SK-N-SH (cell line): Measurements from ENCODE around the gene GSTA4. TPM values are rescaled to one million over a fixed set of nuclear protein-coding genes. Genes with fewer than 3 reads are reported as not detected.

Source experiments
- CTCF ChIA-PET: fragments of 300-600, 350-600 bp; formaldehyde crosslinking; extraction: SDS; loops from one replicate; lab custom pipeline; 2021; lab: Yijun Ruan, JAX
- POLR2A ChIA-PET: fragments of 350-600 bp; sonication (Branson Sonifier 250); formaldehyde crosslinking; extraction: SDS; loops from one replicate; lab custom pipeline; 2020; ENCODE audit warnings: antibody characterized with exemption, inconsistent platforms; lab: Yijun Ruan, JAX
- DNase-seq: peaks from one replicate; pipeline ENCODE4 v3.0.0; 2012
- H2AFZ ChIP-seq: fragments of 200-600 bp; sonication (generic); 2 replicates; pipeline ENCODE4 v1.8.1; 2016; ENCODE audit warnings: antibody characterized with exemption, mild to moderate bottlenecking, low read depth
- H3F3A ChIP-seq: fragments of 200-600 bp; sonication (generic); replicated peaks from 2 replicates; pipeline ENCODE3; 2016; ENCODE audit warnings: antibody characterized with exemption, mild to moderate bottlenecking; ENCODE audit not compliant: insufficient read depth
- H3K27ac ChIP-seq, 2 experiments: fragments of 200-500 bp in 1 of 2; fragments of 200-600 bp in 1 of 2; sonication (Bioruptor generic) in 1 of 2; sonication (generic), shearing (Covaris generic) in 1 of 2; 2 replicates each; pipeline versions ENCODE4 v1.5.1 to v1.6.1; 2014 to 2016; ENCODE audit warnings: low read depth in 2 of 2, inconsistent platforms in 1 of 2, low read length in 1 of 2, mild to moderate bottlenecking in 1 of 2, mixed read lengths in 1 of 2
- H3K27me3 ChIP-seq: fragments of 200-600 bp; sonication (generic), shearing (Covaris generic); 2 replicates; pipeline ENCODE4 v1.6.1; 2016; ENCODE audit warnings: mixed run types; ENCODE audit not compliant: insufficient read depth
- H3K36me3 ChIP-seq, 2 experiments: fragments of 200-500 bp in 1 of 2; fragments of 200-600 bp in 1 of 2; sonication (Bioruptor generic) in 1 of 2; sonication (generic) in 1 of 2; replicated peaks in 1 of 2; 2 replicates each; pipeline versions ENCODE3 to v1.5.1; 2014 to 2016; ENCODE audit warnings: low read length in 1 of 2, mild to moderate bottlenecking in 1 of 2; ENCODE audit not compliant: insufficient read depth in 2 of 2, control insufficient read depth in 1 of 2
- H3K4me1 ChIP-seq, 2 experiments: fragments of 200-500 bp in 1 of 2; fragments of 200-600 bp in 1 of 2; sonication (Bioruptor generic) in 1 of 2; sonication (generic), shearing (Covaris generic) in 1 of 2; 2 replicates each; pipeline versions ENCODE4 v1.5.1 to v1.6.1; 2014 to 2016; ENCODE audit warnings: low read depth in 1 of 2, low read length in 1 of 2, mixed run types in 1 of 2; ENCODE audit not compliant: insufficient read depth in 2 of 2, control insufficient read depth in 1 of 2
- H3K4me2 ChIP-seq: fragments of 200-600 bp; sonication (generic), shearing (Covaris generic); 2 replicates; pipeline ENCODE4 v1.6.1; 2017; ENCODE audit warnings: mixed run types
- H3K4me3 ChIP-seq, 2 experiments: fragments of 200-500 bp in 1 of 2; fragments of 200-600 bp in 1 of 2; sonication (Bioruptor generic) in 1 of 2; sonication (generic), shearing (Covaris generic) in 1 of 2; 2 replicates each; pipeline versions ENCODE4 v1.5.1 to v1.8.1; 2014 to 2016; ENCODE audit warnings: low read depth in 2 of 2, inconsistent platforms in 1 of 2, low read length in 1 of 2, mild to moderate bottlenecking in 1 of 2, mixed read lengths in 1 of 2, moderate library complexity in 1 of 2
- H3K79me2 ChIP-seq: fragments of 200-600 bp; sonication (generic); 2 replicates; pipeline ENCODE4 v1.8.1; 2017; ENCODE audit warnings: mild to moderate bottlenecking; ENCODE audit not compliant: insufficient read depth
- H3K9ac ChIP-seq: fragments of 200-600 bp; sonication (generic); 2 replicates; pipeline ENCODE4 v1.6.1; 2017; ENCODE audit warnings: mixed run types
- H3K9me2 ChIP-seq: fragments of 200-600 bp; sonication (generic); 2 replicates; pipeline ENCODE4 v1.6.1; 2017; ENCODE audit warnings: mixed run types
- H3K9me3 ChIP-seq: fragments of 200-600 bp; sonication (generic); 2 replicates; pipeline ENCODE4 v1.6.1; 2017; ENCODE audit warnings: mixed run types, mild to moderate bottlenecking, moderate library complexity
- H4K20me1 ChIP-seq: fragments of 200-600 bp; sonication (generic); 2 replicates; pipeline ENCODE4 v1.6.1; 2017; ENCODE audit warnings: mild to moderate bottlenecking, mixed run types; ENCODE audit not compliant: insufficient read depth
- CHD2 ChIP-seq: fragments of 150-350 bp; IDR thresholded peaks from 2 replicates; pipeline ENCODE4 v1.6.1; 2018; ENCODE audit warnings: low read length; ENCODE audit not compliant: partially characterized antibody
- EZH2phosphoT487 ChIP-seq: fragments of 200-600 bp; sonication (generic); IDR thresholded peaks from 2 replicates; pipeline ENCODE4 v1.6.1; 2017; ENCODE audit warnings: low read depth, mixed run types, mild to moderate bottlenecking, antibody characterized with exemption, moderate library complexity, borderline replicate concordance
- FOSL2 ChIP-seq: IDR thresholded peaks from 2 replicates; pipeline ENCODE4 v1.4.0; 2012; ENCODE audit warnings: low read depth, mild to moderate bottlenecking, moderate library complexity, borderline replicate concordance
- IRF3 ChIP-seq: fragments of 150-350 bp; IDR thresholded peaks from 2 replicates; pipeline ENCODE4 v1.6.1; 2016; ENCODE audit warnings: mild to moderate bottlenecking, low read depth, low read length
- MAX ChIP-seq: IDR thresholded peaks from 2 replicates; pipeline ENCODE4 v1.4.0; 2012; ENCODE audit warnings: low read depth
- MEF2A ChIP-seq: IDR thresholded peaks from 2 replicates; pipeline ENCODE4 v1.4.0; 2012; ENCODE audit warnings: low read depth, borderline replicate concordance
- MXI1 ChIP-seq: IDR thresholded peaks from 2 replicates; pipeline ENCODE4 v1.6.1; 2012; ENCODE audit warnings: mild to moderate bottlenecking, low read depth, low read length, improper control_type of control experiment
- NFIC ChIP-seq: IDR thresholded peaks from 2 replicates; pipeline ENCODE4 v1.4.0; 2012; ENCODE audit warnings: borderline replicate concordance
- PBX3 ChIP-seq: IDR thresholded peaks from 2 replicates; pipeline ENCODE4; 2012
- RCOR1 ChIP-seq: fragments of 150-350 bp; IDR thresholded peaks from 2 replicates; pipeline ENCODE4 v1.6.1; 2017; ENCODE audit warnings: antibody characterized with exemption, low read length
- REST ChIP-seq: IDR thresholded peaks from 2 replicates; pipeline ENCODE4 v1.6.1; 2012; ENCODE audit warnings: mild to moderate bottlenecking, low read depth, low read length, moderate library complexity
- SIN3A ChIP-seq: IDR thresholded peaks from 2 replicates; pipeline ENCODE4 v1.6.1; 2012; ENCODE audit warnings: low read depth, mild to moderate bottlenecking, low read length, moderate library complexity, borderline replicate concordance
- SMC3 ChIP-seq: IDR thresholded peaks from 2 replicates; pipeline ENCODE4 v1.6.1; 2012; ENCODE audit warnings: low read depth, low read length, improper control_type of control experiment
- TAF1 ChIP-seq: IDR thresholded peaks from 2 replicates; pipeline ENCODE4 v1.6.1; 2012; ENCODE audit warnings: low read depth, mild to moderate bottlenecking, low read length, moderate library complexity, borderline replicate concordance
- USF1 ChIP-seq: IDR thresholded peaks from 2 replicates; pipeline ENCODE4 v1.4.0; 2012; ENCODE audit warnings: low read depth, borderline replicate concordance
- USF2 ChIP-seq: fragments of 150-350 bp; IDR thresholded peaks from 2 replicates; pipeline ENCODE4 v1.6.1; 2017; ENCODE audit warnings: antibody characterized with exemption, low read length, low read depth, borderline replicate concordance
- YY1 ChIP-seq: IDR thresholded peaks from 2 replicates; pipeline ENCODE4 v1.4.0; 2012; ENCODE audit warnings: low read depth, mild to moderate bottlenecking
- ZBTB33 ChIP-seq: IDR thresholded peaks from 2 replicates; pipeline ENCODE4 v1.4.0; 2012; ENCODE audit warnings: low read depth, borderline replicate concordance
- WGBS: methylation state at CpG from one replicate; pipeline ENCODE4 v1.1.6; 2017; ENCODE audit warnings: low lambda C conversion rate; 5-methylcytosine and 5-hydroxymethylcytosine counted together
- polyA plus RNA-seq, 3 experiments: library from polyadenylated mRNA; depleted of rRNA; stranded (reverse); fragments of >200 nt; gene quantifications; 2 replicates each; pipeline ENCODE4 v1.2.3, GENCODE V29; 2012

GSTA4 gene
- polyA plus RNA-seq, 1 of the 3 experiments (the other 2 are of a cell fraction) = 28.3 TPM

GRCh38 chr6:53005663-53006250, 10.7 kb upstream of the GSTA4 start:
- no peak overlapping the region for H3K9ac ChIP-seq
- H3K9me2 ChIP-seq = no peaks in the 10 kb centered on the region
- no peak for DNase-seq
- H3K36me3 ChIP-seq = peaks cover 57 to 72% of the 10 kb centered on the region in 2 experiments
- no peaks in the 10 kb centered on the region for H3K79me2 ChIP-seq
- H3K4me1 ChIP-seq = no peaks in the 10 kb centered on the region
- POLR2A ChIA-PET = no interaction called here
- H3K9me3 ChIP-seq = no peaks in the 10 kb centered on the region
- no peak overlapping the region for H2AFZ ChIP-seq
- no peaks in the 10 kb centered on the region for H3F3A ChIP-seq
- no peaks in the 10 kb centered on the region for H4K20me1 ChIP-seq
- no peaks in the 10 kb centered on the region for H3K27me3 ChIP-seq
- CTCF ChIA-PET = interaction anchor here (1.0 kb wide), 1 partner anchor 9 kb away, joined by 4 read pairs; no protein-coding TSS in a partner anchor
- TF ChIP-seq PBX3 (no peak), SMC3 (no peak), RCOR1 (no peak), MEF2A (no peak), YY1 (no peak), USF2 (no peak), USF1 (no peak), NFIC (no peak), CHD2 (no peak), MAX (no peak), IRF3 (no peak), ZBTB33 (no peak), EZH2phosphoT487 (no peak), TAF1 (no peak), SIN3A (no peak), FOSL2 (no peak), MXI1 (no peak), REST (no peak)
- 43% methylated on average over 1 of the region's 2 CpGs for WGBS
- no peak overlapping the region for H3K4me2 ChIP-seq
- H3K4me3 ChIP-seq = no peak overlapping the region
- H3K27ac ChIP-seq = no peak overlapping the region
